ENCODE data around the gene SPAG16. TPM values are rescaled to one million over a fixed set of nuclear protein-coding genes. Genes with fewer than 3 reads are reported as not detected.

The SPAG16 gene
- total RNA-seq, 1 experiment from 2014 or later = 17.3 TPM

- no peaks in the 10 kb centered on the region; the same call in 1 of the 2 replicates for H3K4me1 ChIP-seq (ENCODE audit: insufficient read depth, low read length)
- no peaks in the 10 kb centered on the region for H3K79me2 ChIP-seq (ENCODE audit: insufficient read depth, low read length)
These were observed 439.4 kb downstream of the SPAG16 start for GRCh38 chr2:213723707-213724106.

More at GRCh38 chr2:213723707-213724106, 439.4 kb downstream of the SPAG16 start:
- no peak overlapping the region for H2BK120ac ChIP-seq (ENCODE audit: low read depth, low read length, poor library complexity, severe bottlenecking)
- H4K20me1 ChIP-seq (ENCODE audit: control insufficient read depth, insufficient read depth, insufficient read length) = no peaks in the 10 kb centered on the region
- no peak overlapping the region for H3K23ac ChIP-seq (ENCODE audit: insufficient read length, low read depth, low read length)
- H2BK5ac ChIP-seq (ENCODE audit: insufficient read length, low read length) = no peak overlapping the region
- peaks cover 18 to 20% of the 10 kb centered on the region in 2 experiments for H3K4me1 Mint-ChIP-seq
- no peak overlapping the region for H3K56ac ChIP-seq (ENCODE audit: insufficient read length, low read depth, low read length)
- H2BK20ac ChIP-seq (ENCODE audit: low read depth, low read length, poor library complexity, severe bottlenecking) = no peak overlapping the region
- no peak overlapping the region for H3K14ac ChIP-seq (ENCODE audit: insufficient read depth, low read length)
- no peak overlapping the region for H4K8ac ChIP-seq (replicated peaks; ENCODE audit: insufficient read length, low read depth, low read length)
- H2AK5ac ChIP-seq (ENCODE audit: insufficient read length, low read length) = no peak overlapping the region
- H4K91ac ChIP-seq (ENCODE audit: insufficient read length, low read depth, low read length) = no peak overlapping the region
- H2BK12ac ChIP-seq (ENCODE audit: insufficient read length, low read depth, low read length) = no peak overlapping the region
- H3K9me3 ChIP-seq (ENCODE audit: control insufficient read depth, low read depth, low read length) = no peaks in the 10 kb centered on the region
- H3K27me3 ChIP-seq (ENCODE audit: insufficient read depth, low read length) = no peaks in the 10 kb centered on the region
- H3K4ac ChIP-seq (ENCODE audit: low read depth, low read length) = no peak overlapping the region
- H3K79me1 ChIP-seq (ENCODE audit: insufficient read depth, low read depth, low read length, poor library complexity, severe bottlenecking) = no peaks in the 10 kb centered on the region
- no peaks in the 10 kb centered on the region; the same call in 1 of the 2 replicates for H3K27me3 Mint-ChIP-seq (ENCODE audit: low read depth)
- no peak for DNase-seq
- TF ChIP-seq, protein P1, sequence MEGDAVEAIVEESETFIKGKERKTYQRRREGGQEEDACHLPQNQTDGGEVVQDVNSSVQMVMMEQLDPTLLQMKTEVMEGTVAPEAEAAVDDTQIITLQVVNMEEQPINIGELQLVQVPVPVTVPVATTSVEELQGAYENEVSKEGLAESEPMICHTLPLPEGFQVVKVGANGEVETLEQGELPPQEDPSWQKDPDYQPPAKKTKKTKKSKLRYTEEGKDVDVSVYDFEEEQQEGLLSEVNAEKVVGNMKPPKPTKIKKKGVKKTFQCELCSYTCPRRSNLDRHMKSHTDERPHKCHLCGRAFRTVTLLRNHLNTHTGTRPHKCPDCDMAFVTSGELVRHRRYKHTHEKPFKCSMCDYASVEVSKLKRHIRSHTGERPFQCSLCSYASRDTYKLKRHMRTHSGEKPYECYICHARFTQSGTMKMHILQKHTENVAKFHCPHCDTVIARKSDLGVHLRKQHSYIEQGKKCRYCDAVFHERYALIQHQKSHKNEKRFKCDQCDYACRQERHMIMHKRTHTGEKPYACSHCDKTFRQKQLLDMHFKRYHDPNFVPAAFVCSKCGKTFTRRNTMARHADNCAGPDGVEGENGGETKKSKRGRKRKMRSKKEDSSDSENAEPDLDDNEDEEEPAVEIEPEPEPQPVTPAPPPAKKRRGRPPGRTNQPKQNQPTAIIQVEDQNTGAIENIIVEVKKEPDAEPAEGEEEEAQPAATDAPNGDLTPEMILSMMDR (conservative IDR thresholded peaks at IDR 0.05) = no peak
- H3K4me3 Mint-ChIP-seq = no peak overlapping the region
- H3K18ac ChIP-seq (ENCODE audit: insufficient read length, low read depth, low read length) = no peak overlapping the region
- H3K9me3 Mint-ChIP-seq = peaks cover 4 to 8% of the 10 kb centered on the region in 2 experiments
- no peak overlapping the region for H3K9ac ChIP-seq (ENCODE audit: extremely low read depth, insufficient read length, low read length)
- no peaks in the 10 kb centered on the region for H3K23me2 ChIP-seq (ENCODE audit: insufficient read length, low read depth, low read length, poor library complexity, severe bottlenecking)
- peaks cover 0 to 10% (median 1%) of the 10 kb centered on the region in 3 experiments; a peak in 3 of 7 replicates for H3K36me3 Mint-ChIP-seq (ENCODE audit: insufficient read depth in 1 of 3, low read depth in 3 of 3)
- peak overlapping the region in 1 of 3 experiments; percentile 81; a peak in 2 of 7 replicates for H3K27ac Mint-ChIP-seq
- H4K5ac ChIP-seq (ENCODE audit: insufficient read length, low read depth, low read length) = no peak overlapping the region
- WGBS (ENCODE audit: extremely low coverage, insufficient read length, low lambda C conversion rate) = no CpG with 5 or more reads among the region's 1 CpG
- no peak overlapping the region for H2BK15ac ChIP-seq (ENCODE audit: low read depth, low read length)
- no peak overlapping the region for H2AFZ ChIP-seq (ENCODE audit: low read length)
- H3K27ac ChIP-seq (ENCODE audit: insufficient read length, low read depth, low read length) = no peak overlapping the region
- no peak overlapping the region for H3K4me2 ChIP-seq (ENCODE audit: insufficient read depth, insufficient read length, low read length)
- H3T11ph ChIP-seq (ENCODE audit: low read length) = no peak overlapping the region

Measured in H9 (cell line).